ENCODE results near the gene RAD51B. TPM values are rescaled to one million over a fixed set of nuclear protein-coding genes. Genes with fewer than 3 reads are reported as not detected.

The RAD51B gene
- total RNA-seq, 1 experiment from 2014 or later, result 16.7 TPM

GRCh38 chr14:67776653-67777322, 42.8 kb upstream of the RAD51B start:
- no peak overlapping the region for H2BK5ac ChIP-seq (ENCODE audit: insufficient read length, low read length)
- H4K20me1 ChIP-seq (ENCODE audit: control insufficient read depth, insufficient read depth, insufficient read length), result no peaks in the 10 kb centered on the region
- no peak overlapping the region for H2BK15ac ChIP-seq (ENCODE audit: low read depth, low read length)
- no peak overlapping the region for H2AK5ac ChIP-seq (ENCODE audit: insufficient read length, low read length)
- no peak overlapping the region for H3K18ac ChIP-seq (ENCODE audit: insufficient read length, low read depth, low read length)
- H3K23ac ChIP-seq (ENCODE audit: insufficient read length, low read depth, low read length), result no peak overlapping the region
- no peak overlapping the region for H3T11ph ChIP-seq (ENCODE audit: low read length)
- H3K27me3 Mint-ChIP-seq (ENCODE audit: low read depth), result no peaks in the 10 kb centered on the region
- no peaks in the 10 kb centered on the region for H3K79me1 ChIP-seq (ENCODE audit: insufficient read depth, low read depth, low read length, poor library complexity, severe bottlenecking)
- no peak overlapping the region for H3K4me2 ChIP-seq (ENCODE audit: insufficient read depth, insufficient read length, low read length)
- no peaks in the 10 kb centered on the region for H3K9me3 ChIP-seq (ENCODE audit: control insufficient read depth, low read depth, low read length)
- H2BK20ac ChIP-seq (ENCODE audit: low read depth, low read length, poor library complexity, severe bottlenecking), result no peak overlapping the region
- H3K56ac ChIP-seq (ENCODE audit: insufficient read length, low read depth, low read length), result no peak overlapping the region
- WGBS (ENCODE audit: extremely low coverage, insufficient read length, low lambda C conversion rate), result no CpG with 5 or more reads among the region's 4 CpGs
- H3K79me2 ChIP-seq (ENCODE audit: insufficient read depth, low read length), result no peaks in the 10 kb centered on the region
- no peak overlapping the region for H2BK12ac ChIP-seq (ENCODE audit: insufficient read length, low read depth, low read length)
- no peak overlapping the region for H4K8ac ChIP-seq (replicated peaks; ENCODE audit: insufficient read length, low read depth, low read length)
- no peak overlapping the region for H3K14ac ChIP-seq (ENCODE audit: insufficient read depth, low read length)
- no peak overlapping the region for H3K4ac ChIP-seq (ENCODE audit: low read depth, low read length)
- no peak overlapping the region for H3K27ac Mint-ChIP-seq
- no peaks in the 10 kb centered on the region for H3K23me2 ChIP-seq (ENCODE audit: insufficient read length, low read depth, low read length, poor library complexity, severe bottlenecking)
- peaks cover 21 to 93% (median 73%) of the 10 kb centered on the region in 3 experiments; a peak in 6 of 7 replicates for H3K36me3 Mint-ChIP-seq (ENCODE audit: insufficient read depth in 1 of 3, low read depth in 3 of 3)
- H3K4me1 Mint-ChIP-seq, result no peaks in the 10 kb centered on the region
- H2BK120ac ChIP-seq (ENCODE audit: low read depth, low read length, poor library complexity, severe bottlenecking), result no peak overlapping the region
- H3K4me1 ChIP-seq (ENCODE audit: insufficient read depth, low read length), result no peaks in the 10 kb centered on the region
- no peaks in the 10 kb centered on the region for H3K9me3 Mint-ChIP-seq
- no peak for TF ChIP-seq CTCF (conservative IDR thresholded peaks at IDR 0.05)
- no peak overlapping the region for H3K9ac ChIP-seq (ENCODE audit: extremely low read depth, insufficient read length, low read length)
- DNase-seq, result no peak
- no peak overlapping the region for H2AFZ ChIP-seq (ENCODE audit: low read length)
- H4K91ac ChIP-seq (ENCODE audit: insufficient read length, low read depth, low read length), result no peak overlapping the region
- no peak overlapping the region for H4K5ac ChIP-seq (ENCODE audit: insufficient read length, low read depth, low read length)
- H3K27ac ChIP-seq (ENCODE audit: insufficient read length, low read depth, low read length), result no peak overlapping the region
- H3K4me3 Mint-ChIP-seq, result no peak overlapping the region
- H3K27me3 ChIP-seq (ENCODE audit: insufficient read depth, low read length), result no peaks in the 10 kb centered on the region
